Measurements from ENCODE around the gene TLK1.

DNA sequence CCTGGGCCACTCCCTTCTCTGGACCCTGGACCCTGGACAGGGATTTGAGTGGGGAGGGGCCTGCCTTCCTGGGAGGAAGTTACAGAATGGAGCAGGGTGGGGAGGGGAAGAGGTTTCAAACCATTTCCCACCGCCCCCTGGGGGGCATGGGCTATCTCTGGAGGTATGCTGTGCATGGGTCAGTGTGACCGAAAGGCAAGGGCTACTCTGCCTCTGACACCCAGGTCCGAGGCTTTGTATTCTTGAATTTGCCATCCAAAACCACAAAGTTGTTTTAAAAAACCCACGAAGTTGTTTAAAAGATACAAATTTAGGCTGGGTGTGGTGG is 184.8 kb downstream of the TLK1 start:
- no peak for TF ChIP-seq YY1 (IDR thresholded peaks at IDR 0.05; ENCODE audit: low read depth)
- no peak for TF ChIP-seq TAF1 (IDR thresholded peaks at IDR 0.05; ENCODE audit: borderline replicate concordance, low read depth, low read length)
- TF ChIP-seq, protein P1, sequence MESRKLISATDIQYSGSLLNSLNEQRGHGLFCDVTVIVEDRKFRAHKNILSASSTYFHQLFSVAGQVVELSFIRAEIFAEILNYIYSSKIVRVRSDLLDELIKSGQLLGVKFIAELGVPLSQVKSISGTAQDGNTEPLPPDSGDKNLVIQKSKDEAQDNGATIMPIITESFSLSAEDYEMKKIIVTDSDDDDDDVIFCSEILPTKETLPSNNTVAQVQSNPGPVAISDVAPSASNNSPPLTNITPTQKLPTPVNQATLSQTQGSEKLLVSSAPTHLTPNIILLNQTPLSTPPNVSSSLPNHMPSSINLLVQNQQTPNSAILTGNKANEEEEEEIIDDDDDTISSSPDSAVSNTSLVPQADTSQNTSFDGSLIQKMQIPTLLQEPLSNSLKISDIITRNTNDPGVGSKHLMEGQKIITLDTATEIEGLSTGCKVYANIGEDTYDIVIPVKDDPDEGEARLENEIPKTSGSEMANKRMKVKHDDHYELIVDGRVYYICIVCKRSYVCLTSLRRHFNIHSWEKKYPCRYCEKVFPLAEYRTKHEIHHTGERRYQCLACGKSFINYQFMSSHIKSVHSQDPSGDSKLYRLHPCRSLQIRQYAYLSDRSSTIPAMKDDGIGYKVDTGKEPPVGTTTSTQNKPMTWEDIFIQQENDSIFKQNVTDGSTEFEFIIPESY (IDR thresholded peaks at IDR 0.05; ENCODE audit: borderline replicate concordance, low read depth) = no peak
- no peak for TF ChIP-seq CTCF (IDR thresholded peaks at IDR 0.05)
- TF ChIP-seq EP300 (IDR thresholded peaks at IDR 0.05; ENCODE audit: borderline replicate concordance in 1 of 2, low read depth in 1 of 2, low read length in 1 of 2) = no peak
- TF ChIP-seq GATA2 (CRISPR knock-in tag; IDR thresholded peaks at IDR 0.05) = no peak
- no peak for TF ChIP-seq GABPA (IDR thresholded peaks at IDR 0.05; ENCODE audit: low read depth)
- no peak for TF ChIP-seq RFX5 (IDR thresholded peaks at IDR 0.05; ENCODE audit: low read length)
- no peak for TF ChIP-seq REST (IDR thresholded peaks at IDR 0.05; ENCODE audit: low read depth, low read length)
- TF ChIP-seq RXRA (IDR thresholded peaks at IDR 0.05; ENCODE audit: borderline replicate concordance, low read depth) = no peak
- no peak for TF ChIP-seq TCF12 (IDR thresholded peaks at IDR 0.05)
